GM19193 (cell line): ENCODE results near the gene RSBN1L.

Source experiments
- POLR2A ChIP-seq: IDR thresholded peaks from 4 replicates; pipeline ENCODE4 v1.6.1; 2011; ENCODE audit not compliant: insufficient read depth, insufficient read length; ENCODE audit errors: extremely low read depth

RSBN1L gene

GRCh38 chr7:77802557-77803405 lies 106.5 kb downstream of the RSBN1L start:
- no peak for TF ChIP-seq POLR2A

- TF ChIP-seq POLR2A: no peak
These were observed 110.2 kb downstream of the RSBN1L start for GRCh38 chr7:77806425-77806824.

- no peak for TF ChIP-seq POLR2A
These were observed 112.3 kb downstream of the RSBN1L start for GRCh38 chr7:77808517-77808916.

GRCh38 chr7:77811516-77812289 lies 115.4 kb downstream of the RSBN1L start:
- TF ChIP-seq POLR2A: no peak

GRCh38 chr7:77812290-77812685 lies 116.0 kb downstream of the RSBN1L start:
- no peak for TF ChIP-seq POLR2A

GRCh38 chr7:77813180-77813579 lies 116.9 kb downstream of the RSBN1L start:
- no peak for TF ChIP-seq POLR2A

GRCh38 chr7:77819021-77819420 lies 122.8 kb downstream of the RSBN1L start:
- no peak for TF ChIP-seq POLR2A

- TF ChIP-seq POLR2A: no peak
These were observed 124.7 kb downstream of the RSBN1L start for GRCh38 chr7:77820967-77821366.

- no peak for TF ChIP-seq POLR2A
These were observed 126.0 kb downstream of the RSBN1L start for GRCh38 chr7:77822269-77822668.

- no peak for TF ChIP-seq POLR2A
These were observed 127.5 kb downstream of the RSBN1L start for GRCh38 chr7:77823787-77824186.

GRCh38 chr7:77824636-77825035 lies 128.4 kb downstream of the RSBN1L start:
- TF ChIP-seq POLR2A: no peak

- TF ChIP-seq POLR2A: no peak
These were observed 128.9 kb downstream of the RSBN1L start for GRCh38 chr7:77825131-77825530.

- no peak for TF ChIP-seq POLR2A
These were observed 130.0 kb downstream of the RSBN1L start for GRCh38 chr7:77826300-77826699.

GRCh38 chr7:77827999-77828398 lies 131.7 kb downstream of the RSBN1L start:
- TF ChIP-seq POLR2A: no peak

GRCh38 chr7:77830649-77831355 lies 134.5 kb downstream of the RSBN1L start:
- no peak for TF ChIP-seq POLR2A
